Central memory CD4-positive, alpha-beta T cell (primary cell): Measurements from ENCODE around the gene MIF4GD.
"Not testable (repeated sequence)": the region's sequence is repeated elsewhere in the genome, so short reads cannot be mapped to it uniquely, and the experiment has no call there.

ENCODE experiments used
- DNase-seq: peaks from one replicate; pipeline ENCODE4 v3.0.0; 2022

The MIF4GD gene

DNA sequence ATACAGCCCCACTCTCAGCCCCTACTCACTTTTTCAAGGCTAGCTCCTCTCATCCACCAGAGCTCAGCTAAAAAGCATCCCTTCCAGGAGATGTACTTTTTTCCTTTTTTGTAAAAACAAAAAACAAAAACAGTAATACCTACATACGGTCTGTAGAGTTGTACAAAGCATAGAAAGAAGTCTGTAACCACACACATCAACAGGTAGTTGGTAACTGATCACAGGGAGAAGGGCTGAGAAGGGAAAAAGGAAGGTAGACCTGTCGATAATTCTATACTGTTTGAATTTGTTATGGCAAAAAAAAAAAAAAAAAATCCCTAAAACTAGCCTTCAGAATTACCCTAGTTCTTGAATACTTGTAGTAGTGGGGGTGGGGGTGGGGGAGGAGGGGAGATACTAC, 17.3 kb upstream of the MIF4GD start:
- no peak for DNase-seq

DNA sequence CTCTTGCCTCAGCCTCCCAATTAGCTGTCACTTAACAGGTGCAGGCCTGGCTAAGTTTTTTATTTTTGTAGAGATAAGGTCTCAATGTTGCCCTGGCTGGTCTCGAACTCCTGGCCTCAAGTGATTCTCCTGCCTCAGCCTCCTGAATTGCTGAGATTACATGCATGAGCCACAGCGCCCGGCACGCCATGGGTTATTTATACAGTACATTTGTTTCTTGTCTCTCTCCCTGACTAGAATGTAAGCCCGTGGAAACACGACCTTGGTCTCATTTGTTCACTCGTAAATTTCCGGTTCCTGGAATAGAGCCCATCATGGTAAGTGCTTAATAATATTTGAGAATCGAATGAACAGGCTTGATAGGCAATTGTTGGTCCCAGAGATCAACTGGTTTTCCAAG, 16.2 kb upstream of the MIF4GD start:
- no peak for DNase-seq

DNA sequence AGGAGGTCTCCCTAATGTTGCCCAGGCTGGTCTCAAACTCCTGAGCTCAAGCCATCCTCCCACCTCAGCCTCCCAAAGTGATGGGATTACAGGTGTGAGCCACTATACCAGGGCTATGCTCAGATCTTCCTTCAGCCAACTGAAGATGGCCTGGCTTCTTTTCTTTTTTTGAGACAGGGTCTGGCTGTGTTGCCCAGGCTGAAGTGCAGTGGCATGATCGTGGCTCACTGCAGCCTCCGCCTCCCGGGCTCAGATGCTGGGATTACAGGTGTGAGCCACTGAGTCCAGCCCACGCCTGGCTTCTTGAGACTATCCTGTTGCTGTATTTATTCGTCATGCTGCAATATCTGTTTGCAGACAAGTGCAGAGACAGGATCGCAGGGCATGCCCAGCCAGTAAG, 14.1 kb upstream of the MIF4GD start:
- no peak for DNase-seq

DNA sequence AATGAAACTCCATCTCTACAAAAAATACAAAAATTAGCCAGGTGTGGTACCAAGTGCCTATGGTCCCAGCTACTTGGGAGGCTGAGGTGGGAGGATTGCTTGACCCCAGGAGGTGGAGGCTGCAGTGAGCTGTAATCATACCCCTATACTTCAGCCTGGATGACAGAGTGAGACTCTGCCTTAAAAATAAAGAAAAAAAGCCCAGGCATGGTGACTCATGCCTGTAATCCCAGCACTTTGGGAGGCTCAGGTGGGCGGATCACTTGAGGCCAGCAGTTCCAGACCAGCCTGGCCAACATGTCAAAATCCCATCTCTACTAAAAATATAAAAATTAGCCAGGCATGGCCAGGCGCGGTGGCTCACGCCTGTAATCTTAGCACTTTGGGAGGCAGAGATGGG, 9.2 kb upstream of the MIF4GD start:
- DNase-seq = not testable (repeated sequence)

DNA sequence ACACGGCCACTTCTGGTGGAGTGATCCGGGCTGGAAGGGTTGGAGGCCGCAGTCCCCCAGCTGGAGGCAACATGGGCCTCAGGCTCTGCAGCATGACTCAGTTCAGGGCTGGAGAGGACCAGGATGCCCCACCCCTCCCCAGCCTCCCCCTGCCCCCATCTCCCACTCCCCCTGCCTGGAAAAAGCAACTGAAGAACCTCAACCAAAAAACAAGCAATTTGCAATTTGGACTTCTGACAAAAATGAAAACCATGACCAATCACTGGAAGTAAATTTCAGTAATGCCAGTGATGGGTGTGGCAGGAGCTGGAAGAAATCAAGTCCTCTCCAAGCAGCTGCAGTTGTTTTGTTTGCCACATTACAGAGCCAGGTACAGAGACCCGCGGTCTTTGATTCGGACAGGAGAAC, 6.6 kb upstream of the MIF4GD start:
- DNase-seq = no peak

DNA sequence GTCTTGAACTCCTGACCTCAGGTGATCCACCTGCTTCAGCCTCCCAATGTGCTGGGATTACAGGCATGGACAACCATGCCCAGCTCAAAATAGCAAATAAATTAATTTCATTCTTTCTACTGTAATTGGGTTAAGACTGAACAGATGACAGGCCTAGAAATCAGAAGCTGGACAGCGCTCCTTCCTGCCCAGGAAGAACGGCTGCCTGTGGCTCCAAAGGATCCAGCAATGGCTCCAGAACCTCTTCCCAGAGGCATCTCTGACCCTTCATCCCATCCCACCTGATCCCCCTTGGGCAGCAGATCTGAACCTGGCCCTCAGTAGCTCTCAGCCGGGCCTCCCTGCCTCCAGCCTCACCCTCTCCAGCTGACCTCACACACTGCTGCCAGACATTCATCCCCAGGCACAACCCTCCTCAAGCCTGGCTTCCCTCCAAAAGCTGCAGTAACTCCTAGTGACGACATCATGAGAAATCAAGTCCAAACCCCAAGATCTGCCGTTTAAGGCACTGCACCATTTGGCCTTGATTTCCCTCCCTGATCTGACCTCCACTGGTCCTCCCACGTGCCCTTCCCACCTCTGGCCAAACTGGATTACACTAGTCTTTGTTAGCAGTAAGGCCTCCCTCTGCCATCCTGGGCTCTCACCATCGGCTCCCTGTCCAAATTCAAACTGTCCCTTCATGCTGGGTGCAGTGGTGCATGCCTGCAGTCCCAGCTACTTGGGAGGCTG, 3.1 kb upstream of the MIF4GD start:
- no peak for DNase-seq

DNA sequence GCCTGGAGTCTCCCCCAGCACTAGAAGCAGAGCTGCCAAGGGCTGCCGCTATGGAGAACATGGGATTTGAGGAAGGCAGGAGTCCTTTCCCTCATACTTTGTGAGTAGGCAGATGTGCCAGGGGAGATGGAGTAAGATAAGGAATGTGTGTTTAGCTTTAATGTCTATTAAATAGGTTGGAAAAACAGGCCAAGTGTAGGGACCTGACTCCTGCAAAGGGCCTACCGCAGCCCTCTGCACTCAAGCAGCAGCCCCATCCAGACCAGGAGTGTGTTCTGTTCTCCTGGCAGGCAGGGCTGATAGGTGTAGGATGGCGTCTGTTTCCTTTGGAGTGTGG, 1.8 kb upstream of the MIF4GD start:
- no peak for DNase-seq

DNA sequence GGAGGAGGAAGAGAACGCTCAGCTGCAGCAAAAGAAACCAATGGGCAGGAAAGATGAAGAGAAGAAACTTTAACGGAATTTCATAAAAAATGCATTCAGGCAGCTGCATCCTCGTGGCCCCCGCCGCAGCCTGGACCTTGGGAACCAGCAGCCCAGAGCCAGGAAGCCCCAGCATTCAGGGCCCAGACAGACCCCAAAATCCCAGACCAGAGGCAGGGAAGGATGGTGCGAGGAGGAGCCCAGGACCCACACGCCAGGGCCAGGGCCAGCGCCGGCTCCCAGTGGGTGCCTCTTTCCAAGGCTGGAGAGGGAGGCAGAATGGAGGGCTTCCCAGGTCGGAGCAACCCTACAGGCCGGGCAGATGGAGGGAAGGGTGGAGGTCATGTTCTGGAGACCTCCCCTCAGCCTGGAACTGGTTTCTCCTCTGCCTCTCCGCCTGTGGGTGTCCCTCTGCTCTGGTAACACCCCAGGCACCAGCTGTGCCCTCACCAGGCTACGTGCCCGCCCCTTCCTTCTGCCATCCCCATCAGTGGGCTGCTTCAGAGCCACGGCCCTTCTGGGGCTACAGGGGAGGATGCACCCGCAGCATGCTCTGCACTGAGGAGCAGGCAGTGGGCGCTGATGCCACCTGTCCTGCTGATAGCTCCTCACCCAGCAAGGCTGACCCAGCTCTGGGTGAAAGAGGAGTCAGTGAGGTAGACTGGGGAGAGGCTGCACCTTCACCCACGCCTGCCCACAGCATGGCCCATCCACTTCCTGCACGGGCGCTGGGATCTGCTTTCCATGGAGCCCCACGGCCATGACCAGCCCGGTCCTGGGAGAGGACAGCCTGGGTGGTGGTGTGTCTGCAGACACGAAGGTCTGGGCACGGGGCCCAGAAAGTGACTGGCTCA, 1.2 kb upstream of the MIF4GD start:
- DNase-seq = no peak

DNA sequence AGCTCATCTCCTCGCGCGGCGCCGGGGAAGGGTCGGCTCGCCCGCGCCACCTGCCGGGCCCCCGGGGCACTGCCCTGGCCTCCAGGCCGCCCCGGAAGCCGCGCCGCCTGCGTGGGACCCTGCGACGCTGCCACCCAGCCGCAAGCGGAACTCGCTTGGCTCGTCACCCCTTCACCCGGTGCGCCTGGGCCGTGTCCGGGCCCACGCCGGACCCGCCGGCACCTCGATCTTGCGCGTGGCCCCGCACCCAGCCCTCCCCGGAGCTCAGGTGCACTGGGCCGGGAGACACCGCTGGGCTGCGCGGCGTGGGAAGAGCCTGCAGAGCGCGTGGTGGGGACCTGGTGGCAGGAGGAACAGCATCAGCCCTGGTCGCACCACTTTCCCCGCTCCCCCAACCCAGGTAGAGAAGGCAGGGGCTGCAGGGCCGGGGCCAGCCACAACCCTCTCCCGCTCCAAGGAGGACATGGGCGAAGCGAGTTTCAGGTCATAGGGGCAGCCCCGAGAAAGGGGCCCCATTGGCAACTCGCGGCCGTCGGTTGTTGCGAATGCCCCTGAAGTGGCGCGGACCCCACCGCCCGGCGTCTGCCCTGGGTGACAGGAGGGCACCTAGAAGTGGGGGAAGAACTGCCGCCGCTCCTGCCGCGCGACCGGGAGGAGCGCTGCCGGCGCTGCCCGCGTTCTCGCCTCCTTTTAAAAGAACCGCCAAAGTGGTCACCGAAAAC, 363 bp upstream of the MIF4GD start:
- DNase-seq = peak; percentile 90

DNA sequence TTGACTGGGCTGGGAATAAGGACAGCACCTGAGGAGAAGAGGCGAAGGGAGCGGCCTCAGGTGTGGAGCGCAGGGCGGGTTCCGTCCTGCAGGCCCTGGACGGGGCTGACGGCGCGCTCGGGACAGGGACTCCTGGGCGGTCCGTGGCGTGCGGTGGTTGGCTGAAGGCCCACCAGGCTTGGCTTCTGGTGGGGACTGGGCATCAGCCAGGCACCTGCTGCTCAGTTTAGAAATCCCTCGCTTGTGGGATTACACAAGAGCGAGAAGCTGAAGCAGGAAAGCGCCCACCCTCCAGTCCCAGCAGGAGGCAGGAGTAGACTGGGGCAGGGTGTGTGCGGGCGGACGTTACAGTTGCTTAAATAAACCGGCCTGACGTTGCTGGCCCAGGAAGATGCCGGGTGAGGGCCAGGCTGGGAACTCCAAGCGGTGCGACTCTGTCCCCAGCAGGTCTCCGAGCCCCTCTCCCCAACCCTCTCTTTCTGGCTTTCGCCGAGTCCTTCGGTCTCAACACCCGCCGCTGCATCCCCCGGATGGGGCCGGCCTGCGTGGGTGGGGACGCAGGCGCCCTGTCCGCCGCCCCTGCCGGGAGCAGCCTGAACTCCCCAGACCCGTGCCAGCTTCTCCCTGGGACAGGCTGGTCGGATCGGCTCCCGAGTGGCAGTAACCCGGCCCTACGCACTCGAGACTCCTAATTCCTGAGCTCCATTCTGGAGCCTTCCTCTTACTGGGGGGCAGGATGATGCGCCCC, 639 bp downstream of the MIF4GD start:
- peak; percentile 40 for DNase-seq

DNA sequence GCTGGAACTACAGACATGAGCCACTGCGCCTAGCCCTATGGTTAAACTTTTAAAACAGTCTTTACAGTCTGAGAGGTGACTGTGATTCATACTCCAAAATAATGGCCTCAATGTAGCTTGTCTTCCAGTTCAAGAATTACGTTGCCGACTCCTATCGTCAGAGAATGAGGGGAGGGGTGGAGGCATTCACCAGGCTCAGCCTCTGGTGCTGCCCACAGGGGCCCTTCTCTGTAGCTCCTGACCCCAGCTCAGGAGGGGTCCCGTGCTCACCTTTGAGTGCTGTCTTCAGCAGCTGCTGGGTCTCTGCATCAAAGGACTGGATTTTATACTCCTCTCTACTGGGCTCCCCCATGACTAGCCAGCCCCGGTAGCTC, 1.2 kb downstream of the MIF4GD start:
- no peak for DNase-seq

DNA sequence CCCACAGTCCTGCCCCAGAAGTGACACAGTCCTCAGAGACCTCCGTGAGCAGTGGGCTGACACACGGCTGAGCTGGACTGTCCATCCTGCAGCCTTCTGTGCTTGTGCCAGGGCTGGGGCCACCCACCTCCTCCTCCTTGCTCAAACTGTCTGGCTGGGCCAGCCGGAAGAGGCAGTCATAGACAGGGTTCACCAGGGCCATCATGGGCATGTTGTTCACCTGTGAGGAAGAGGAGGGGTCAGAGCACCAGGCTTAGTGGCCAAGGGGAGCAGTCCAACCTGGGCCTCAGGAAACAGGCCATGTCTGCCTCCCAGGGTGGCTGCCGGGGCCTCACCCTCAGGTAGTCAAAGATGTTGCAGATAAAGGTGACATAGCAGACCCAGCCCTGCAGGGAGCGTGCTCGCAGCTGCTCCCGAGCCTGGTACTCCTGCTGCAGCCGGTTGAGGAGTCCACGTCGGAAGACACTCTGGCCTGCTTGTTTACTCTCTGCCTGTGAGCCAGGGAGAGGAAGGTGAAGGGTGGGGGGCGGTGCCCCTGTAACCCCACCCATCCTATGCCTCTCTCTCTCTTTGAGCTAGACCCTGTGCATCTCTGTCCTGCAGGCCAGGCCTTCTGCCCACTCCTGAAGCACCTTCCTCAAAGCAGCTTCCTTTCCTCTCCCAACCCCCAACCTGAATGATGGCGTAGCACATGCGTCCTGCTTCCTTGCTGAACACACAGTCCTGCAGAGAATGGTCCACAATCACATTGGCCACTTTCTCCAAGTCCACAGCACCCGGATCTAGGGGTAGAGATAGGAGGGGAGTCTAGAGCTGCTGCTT, 3.4 kb downstream of the MIF4GD start:
- DNase-seq = no peak

DNA sequence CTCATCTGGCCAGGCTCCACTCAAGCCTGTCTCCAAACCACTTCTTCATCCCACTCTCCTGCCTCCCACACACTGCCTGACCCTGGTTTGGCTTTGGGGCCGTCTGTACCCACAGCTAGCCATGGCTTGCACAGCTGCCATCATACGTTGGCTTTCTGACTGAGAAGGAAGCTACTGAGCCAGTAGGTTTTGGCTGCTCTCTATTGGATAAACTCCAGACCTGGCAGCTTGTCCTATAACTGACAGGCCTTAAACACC, 3.9 kb downstream of the MIF4GD start:
- no peak for DNase-seq

DNA sequence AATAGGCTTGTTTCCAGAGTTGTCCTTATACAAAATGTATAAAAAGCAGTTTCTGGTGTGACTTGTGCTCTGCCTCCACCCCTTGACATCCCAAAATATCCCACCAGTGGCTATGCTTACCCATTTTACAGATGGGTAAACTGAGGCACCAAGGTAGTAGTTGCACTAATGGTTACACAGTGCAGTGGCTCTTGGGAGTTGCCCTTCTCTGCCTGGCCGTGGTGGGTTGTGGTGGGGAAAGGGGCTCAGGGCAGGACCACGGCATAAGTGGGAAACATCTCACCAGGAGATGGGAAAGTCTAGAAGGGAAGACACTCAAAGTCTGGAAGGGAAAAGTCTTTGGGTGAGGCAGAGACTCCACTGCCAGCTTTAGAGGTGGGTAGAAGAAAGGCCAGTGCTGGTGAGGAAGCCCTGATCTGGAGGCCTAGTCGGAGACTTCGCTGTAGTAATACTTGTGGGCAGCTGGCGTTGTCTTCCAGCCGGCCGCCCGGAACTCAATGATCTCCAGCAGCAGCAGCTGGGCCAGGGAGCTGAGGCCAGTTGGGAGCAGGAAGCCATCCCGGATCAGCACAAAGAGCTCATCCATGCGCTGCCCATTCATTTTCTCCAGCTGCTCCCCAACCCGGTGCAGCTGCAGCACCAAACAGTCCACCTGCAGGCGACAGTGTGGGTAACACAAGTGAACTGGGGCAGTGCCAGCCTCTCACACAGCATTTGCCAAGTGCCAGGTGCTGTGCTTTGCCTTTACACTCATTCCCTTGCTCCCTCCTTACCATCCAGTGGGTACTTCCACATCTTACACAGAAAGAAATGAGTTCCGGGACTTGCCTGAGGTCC, 4.5 kb downstream of the MIF4GD start:
- DNase-seq = no peak

DNA sequence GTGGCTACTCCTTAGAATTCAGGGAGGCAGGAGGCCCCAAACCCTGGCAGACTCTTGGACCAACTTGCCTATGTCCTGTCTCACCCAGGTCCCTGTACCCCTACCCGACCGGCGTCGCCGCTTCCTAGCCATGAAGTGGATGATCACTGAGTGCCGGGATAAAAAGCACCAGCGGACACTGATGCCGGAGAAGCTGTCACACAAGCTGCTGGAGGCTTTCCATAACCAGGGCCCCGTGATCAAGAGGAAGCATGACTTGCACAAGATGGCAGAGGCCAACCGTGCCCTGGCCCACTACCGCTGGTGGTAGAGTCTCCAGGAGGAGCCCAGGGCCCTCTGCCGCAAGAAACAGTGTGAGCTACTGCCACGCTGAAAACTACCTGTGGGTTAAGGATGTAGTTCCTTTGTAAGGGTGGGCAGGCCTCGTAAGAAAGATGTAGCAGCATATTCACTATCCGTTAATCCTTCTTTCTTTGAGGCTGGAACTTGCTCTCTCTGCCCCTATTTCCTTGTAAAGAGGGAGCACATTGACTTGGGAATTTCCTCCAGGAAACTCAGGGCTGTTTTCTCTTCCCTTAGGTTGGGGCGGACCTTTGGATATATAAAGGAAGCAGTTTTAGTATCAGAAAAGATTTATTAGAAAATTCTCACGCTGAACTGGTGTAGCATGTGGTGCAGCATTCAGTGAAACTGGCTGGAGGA, 5.3 kb downstream of the MIF4GD start:
- no peak for DNase-seq

DNA sequence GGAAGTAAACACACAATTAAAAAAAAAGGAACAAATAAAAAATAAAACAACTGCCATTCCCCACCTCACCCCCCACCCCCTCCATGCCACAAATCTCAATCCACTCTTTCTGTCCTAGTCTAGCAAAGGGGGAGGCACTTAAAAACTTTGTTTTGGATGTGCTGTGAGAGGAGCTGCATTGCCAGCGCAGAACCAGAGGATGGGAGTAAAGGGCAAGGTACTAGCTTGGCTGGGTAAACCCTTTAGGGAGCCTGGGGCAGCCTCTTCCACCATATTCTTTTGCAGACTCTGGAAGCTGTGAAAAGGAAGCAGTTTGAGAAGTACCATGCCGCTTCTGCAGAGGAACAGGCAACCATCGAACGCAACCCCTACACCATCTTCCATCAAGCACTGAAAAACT, 8.0 kb downstream of the MIF4GD start:
- no peak for DNase-seq

DNA sequence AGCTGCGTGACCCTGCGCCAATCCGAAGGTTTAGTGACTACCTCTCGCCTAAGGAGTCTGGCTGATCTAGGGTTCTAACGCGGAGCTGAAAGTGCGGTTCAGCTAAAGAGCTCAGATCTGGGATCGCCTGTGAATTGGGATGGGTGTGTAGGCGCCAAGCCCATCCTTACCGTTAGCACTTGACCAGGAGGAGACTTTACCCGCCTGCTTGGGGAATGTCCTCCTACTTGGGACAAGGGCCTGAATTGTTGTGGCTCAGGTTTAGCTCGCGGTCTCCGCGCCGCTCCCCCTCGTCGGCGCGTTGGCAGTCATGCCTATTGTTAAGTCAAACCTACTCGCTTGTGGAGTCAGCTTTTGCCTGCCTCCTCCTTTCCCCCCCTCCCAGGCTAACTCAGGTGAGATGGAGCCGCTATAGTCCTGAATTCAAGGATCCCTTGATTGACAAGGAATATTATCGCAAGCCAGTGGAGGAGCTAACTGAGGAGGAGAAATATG, 8.9 kb downstream of the MIF4GD start:
- no peak for DNase-seq

DNA sequence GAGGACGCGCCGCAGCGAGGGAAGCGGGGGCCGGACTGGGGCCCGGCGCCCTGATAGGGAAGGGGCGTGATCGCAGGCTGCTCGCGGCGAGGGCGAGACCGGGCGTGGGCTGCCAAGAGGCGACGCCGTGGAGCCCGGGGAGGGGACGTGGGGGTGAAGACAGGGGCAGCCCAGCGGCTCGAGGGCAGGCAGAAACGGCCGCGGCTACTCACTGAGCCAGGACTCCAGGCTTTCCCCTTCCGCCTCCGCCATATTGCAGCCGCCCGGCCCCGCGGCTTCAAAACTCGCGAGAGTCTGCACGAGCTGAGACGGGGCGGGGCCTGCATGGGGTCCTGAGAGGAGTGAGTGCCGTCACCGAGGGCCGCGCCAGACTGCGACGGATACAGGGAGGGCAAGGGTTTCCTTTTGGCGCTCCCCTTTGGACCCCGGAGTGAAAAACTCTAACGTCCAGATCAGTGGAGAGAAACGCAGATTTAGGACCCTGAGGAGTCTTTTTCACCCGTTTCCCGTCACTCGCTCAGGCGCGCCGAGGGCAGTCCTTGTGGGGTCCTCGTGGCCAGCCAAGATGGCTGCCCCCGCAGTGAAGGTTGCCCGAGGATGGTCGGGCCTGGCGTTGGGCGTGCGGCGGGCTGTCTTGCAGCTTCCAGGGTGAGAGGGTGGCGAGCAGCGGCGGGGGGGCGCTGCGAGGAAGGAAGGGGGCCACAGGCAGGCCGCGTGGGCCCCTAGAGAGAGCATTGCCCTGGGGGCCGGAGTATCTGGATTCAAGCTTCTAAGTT, 9.5 kb downstream of the MIF4GD start, which contains the start of the genes GGA3 and MRPS7:
TSS of gene GGA3 (minus strand) at position 271 of the 776 bp plus-strand sequence. CDS start at position 252, 19 bp downstream.
TSS of gene MRPS7 (plus strand) at position 544 of the 776 bp plus-strand sequence. CDS start at position 566, 22 bp downstream.
- peak; percentile 96 for DNase-seq

DNA sequence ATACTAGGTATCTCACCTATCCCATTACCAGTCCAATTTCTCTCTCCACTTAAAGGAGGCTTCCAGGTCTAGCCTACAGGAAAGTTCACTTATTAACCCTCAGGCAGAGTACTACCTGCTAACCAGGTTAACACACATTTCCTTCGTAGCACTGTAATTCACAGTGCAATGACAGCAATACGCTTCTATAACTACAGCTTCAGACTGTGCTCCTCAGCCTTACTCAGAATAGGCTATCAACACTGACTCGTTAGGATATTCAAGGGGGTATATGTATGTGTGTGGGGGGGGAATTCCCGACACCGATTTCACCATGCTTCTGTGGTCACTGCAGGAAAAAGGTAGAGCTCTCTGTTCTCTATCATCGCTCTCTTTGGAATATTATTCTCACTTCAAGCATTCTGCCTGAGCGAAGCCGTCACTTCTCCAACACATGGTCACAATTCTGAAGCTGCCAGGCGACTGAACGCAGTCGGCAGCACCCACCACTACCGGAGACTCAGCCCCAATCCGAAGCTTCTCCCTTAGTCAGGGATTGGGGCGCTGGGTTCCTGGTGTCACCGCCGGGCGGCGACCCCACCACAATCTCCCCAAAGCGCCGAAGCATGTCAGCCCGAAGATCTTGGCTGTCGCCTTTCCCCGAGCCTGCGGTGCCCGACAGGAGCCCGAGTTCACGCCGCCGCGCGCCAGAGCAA, 10.2 kb downstream of the MIF4GD start:
- DNase-seq = no peak
